Vagina (tissue), 2 donors: ENCODE measurements around the gene KLF1.

Experiments used
- POLR2AphosphoS5 ChIP-seq, 2 donors: sonication (generic); formaldehyde crosslinking; IDR thresholded peaks; one replicate each; pipeline ENCODE4 v1.9.0; 2017; ENCODE audit warnings: antibody characterized with exemption in 2 of 2, mild to moderate bottlenecking in 2 of 2, low read depth in 1 of 2; ENCODE audit not compliant: insufficient read depth in 1 of 2
- TF ChIP-seq, protein P1 (sequence below), 3 experiments: fragments of 450-650 bp in 2 of 3; fragments of 200-600 bp in 1 of 3; sonication (generic) in 1 of 3; IDR thresholded peaks; one replicate each; pipeline ENCODE4 v1.5.1; 2017 to 2019; ENCODE audit warnings: antibody characterized with exemption in 3 of 3, mild to moderate bottlenecking in 2 of 3, moderate library complexity in 2 of 3

DNA sequence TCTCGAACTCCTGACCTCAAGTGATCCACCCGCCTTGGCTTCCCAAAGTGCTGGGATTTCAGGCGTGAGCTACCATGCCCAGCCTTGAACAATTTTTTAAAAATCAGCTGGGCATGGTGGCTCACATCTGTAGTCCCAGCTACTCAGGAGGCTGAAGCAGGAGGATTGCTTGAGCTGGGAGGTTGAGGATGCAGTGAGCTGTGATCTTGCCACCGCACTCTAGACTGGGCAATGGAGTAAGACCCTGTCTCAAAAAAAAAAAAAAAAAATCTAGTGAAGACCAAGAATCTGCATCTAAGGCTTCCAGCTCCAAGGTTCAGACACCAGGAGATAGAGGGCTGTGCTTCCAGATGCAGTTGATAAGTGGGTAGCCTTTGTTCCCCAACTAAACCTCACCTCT lies 22.9 kb downstream of the KLF1 start:
- TF ChIP-seq, protein P1, sequence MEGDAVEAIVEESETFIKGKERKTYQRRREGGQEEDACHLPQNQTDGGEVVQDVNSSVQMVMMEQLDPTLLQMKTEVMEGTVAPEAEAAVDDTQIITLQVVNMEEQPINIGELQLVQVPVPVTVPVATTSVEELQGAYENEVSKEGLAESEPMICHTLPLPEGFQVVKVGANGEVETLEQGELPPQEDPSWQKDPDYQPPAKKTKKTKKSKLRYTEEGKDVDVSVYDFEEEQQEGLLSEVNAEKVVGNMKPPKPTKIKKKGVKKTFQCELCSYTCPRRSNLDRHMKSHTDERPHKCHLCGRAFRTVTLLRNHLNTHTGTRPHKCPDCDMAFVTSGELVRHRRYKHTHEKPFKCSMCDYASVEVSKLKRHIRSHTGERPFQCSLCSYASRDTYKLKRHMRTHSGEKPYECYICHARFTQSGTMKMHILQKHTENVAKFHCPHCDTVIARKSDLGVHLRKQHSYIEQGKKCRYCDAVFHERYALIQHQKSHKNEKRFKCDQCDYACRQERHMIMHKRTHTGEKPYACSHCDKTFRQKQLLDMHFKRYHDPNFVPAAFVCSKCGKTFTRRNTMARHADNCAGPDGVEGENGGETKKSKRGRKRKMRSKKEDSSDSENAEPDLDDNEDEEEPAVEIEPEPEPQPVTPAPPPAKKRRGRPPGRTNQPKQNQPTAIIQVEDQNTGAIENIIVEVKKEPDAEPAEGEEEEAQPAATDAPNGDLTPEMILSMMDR (IDR thresholded peaks at IDR 0.05), result no peak
- no peak for TF ChIP-seq POLR2AphosphoS5 (IDR thresholded peaks at IDR 0.05; ENCODE audit: insufficient read depth in 1 of 2, low read depth in 1 of 2)
